T-helper 1 cell (primary cell): ENCODE measurements around the gene GRAMD4.
A peak's percentile ranks its signal among the peaks of the same experiment; 100 is the strongest.

Source experiments
- DNase-seq, 5 donors: peaks; one replicate each; pipeline ENCODE4 v3.0.0-alpha.2; 2012 to 2020
- total RNA-seq, 4 donors: gene quantifications; one replicate each; lab custom pipeline; 2026; lab: John Stamatoyannopoulos, UW

The GRAMD4 gene, protein sequence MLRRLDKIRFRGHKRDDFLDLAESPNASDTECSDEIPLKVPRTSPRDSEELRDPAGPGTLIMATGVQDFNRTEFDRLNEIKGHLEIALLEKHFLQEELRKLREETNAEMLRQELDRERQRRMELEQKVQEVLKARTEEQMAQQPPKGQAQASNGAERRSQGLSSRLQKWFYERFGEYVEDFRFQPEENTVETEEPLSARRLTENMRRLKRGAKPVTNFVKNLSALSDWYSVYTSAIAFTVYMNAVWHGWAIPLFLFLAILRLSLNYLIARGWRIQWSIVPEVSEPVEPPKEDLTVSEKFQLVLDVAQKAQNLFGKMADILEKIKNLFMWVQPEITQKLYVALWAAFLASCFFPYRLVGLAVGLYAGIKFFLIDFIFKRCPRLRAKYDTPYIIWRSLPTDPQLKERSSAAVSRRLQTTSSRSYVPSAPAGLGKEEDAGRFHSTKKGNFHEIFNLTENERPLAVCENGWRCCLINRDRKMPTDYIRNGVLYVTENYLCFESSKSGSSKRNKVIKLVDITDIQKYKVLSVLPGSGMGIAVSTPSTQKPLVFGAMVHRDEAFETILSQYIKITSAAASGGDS
- 14.2 to 19.0 (median 18.7) reads per million in 4 donors for total RNA-seq

DNA sequence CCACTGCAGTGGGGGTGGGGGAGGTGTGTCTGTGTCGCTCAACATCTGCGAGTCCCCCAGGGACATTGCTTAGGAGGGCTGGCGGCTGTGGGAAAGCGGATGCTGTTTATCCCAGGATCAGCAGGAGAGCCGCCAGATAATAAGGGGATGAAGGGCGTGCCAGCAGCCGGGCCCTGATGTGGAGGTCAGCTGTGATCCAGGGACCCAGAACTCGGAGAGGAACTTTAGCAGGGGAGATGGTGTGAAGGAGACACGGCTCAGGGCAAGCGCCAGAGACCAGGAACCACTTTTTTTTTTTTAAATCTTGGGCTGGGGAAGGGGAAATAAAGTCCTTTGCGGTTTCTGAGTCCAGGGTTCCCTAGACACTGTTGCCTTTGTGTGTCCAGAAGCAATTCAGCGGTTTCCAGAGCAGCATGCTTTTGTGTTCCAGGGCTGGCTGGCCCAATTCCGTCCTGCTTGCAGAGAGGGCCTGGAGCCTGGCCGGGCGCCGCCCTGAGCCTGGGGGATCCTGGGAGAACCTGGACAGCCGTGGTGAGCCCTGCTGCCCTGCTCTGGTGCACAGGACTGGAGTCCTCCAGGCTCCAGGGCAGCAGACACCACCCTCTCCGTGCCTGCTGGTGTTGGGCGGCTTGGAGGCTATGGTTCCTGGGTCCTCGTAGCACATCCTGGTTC lies at the start of gene GRAMD4:
TSS of gene GRAMD4 (plus strand) at position 557 of the 672 bp plus-strand sequence. CDS start 6,414 bp downstream, outside the sequence.
- no peak for DNase-seq

DNA sequence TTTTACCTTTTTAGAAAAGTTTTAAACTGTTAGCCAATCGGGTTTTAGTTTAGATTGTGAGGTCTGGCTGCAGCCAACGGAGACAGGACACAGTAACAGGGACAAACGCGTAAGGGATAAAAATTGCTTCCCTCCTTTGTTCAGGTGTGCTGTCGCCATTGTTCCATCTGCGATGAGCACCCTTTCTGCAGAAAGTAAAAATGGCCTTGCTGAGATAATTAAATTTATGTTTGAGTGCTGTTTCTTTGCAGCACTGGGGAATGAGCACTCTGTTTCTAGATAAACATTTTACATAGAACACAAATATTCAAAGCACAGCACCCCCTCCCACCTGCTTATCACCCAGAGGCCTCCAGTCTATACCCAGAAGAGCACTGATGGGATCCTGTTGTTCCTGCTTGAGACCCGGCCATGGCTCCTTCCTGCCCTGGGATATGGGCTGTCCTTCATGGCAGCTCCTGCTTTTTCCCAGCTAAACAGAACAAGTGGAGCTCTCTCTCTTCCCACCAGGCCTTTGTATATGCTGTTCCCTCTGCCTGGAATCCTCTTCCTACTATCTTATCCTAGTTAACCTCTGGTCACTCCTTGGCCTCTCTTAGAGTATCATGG lies 48.4 kb upstream of the GRAMD4 start:
- no peak for DNase-seq

DNA sequence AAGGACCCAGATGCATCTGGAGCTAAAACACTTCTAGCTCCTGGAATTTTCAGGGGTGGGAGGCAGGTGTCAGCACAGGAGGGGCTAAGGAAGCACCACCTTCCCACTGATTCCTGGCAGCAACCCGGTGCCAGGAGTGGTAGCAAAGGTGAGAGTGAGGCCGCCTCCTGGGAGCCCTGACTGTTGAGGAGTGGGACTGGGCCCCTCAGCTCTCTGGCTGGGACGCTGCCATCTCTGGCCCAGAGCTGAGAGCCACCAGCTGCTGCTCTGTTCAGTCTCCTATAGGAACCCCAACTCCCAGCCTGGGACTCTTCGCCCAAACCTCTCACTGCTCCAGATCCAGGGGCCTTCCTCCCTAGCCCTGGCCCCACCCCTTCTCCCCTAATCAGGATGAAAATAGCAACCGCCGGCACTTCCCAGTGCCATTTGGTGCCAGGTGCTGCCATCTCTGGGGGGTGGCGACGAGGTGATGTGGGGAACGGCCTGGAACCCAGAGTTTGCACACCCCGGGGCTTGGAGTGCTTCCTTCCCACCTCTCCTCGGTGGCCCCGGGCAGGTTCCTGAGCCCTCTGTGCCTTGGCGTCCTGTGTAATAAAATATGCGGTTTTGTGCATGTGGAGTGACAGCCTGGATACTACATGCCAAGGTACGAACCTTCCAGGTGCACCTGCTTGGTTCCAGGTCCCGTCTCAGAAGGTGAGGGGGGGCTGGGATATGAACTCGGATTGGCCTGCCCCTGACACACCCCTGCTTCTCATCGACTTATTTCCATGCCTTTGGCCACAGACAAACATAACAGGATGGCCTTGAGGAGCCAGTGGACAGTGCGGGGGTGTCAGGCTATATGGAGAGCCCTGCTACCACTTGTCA lies 47.0 kb upstream of the GRAMD4 start:
- DNase-seq, result no peak

DNA sequence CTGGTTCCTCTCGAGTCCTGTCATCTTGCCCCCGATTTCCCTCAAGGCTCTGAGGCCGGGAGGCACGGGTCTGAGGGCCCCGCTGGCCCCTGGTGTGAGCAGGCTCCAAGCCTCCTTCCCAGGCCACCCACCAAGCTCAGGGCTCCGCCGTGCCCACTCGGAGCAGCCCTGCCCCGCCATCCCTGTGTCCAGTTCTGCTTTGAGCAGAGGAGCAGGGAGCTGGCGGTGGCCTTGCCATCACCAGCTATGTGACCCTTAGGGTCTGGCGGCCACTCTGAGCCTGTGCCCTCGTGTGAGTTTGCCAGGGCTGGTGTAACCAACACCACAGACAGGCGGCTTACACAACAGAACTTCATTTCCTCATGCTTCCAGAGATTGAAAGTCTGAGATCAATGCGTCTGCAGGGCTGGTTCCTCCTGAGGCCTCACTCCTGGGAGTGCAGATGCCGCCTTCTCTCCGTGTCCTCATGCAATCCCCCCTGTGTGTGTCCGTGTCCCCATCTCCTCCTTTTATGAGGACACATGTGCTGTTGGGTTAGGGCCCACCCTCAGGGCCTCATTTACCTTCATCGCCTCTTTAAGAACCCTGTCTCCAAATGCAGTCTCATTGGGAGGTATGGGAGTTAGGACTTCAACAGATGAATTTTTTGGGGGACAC lies 46.3 kb upstream of the GRAMD4 start:
- DNase-seq, result no peak

DNA sequence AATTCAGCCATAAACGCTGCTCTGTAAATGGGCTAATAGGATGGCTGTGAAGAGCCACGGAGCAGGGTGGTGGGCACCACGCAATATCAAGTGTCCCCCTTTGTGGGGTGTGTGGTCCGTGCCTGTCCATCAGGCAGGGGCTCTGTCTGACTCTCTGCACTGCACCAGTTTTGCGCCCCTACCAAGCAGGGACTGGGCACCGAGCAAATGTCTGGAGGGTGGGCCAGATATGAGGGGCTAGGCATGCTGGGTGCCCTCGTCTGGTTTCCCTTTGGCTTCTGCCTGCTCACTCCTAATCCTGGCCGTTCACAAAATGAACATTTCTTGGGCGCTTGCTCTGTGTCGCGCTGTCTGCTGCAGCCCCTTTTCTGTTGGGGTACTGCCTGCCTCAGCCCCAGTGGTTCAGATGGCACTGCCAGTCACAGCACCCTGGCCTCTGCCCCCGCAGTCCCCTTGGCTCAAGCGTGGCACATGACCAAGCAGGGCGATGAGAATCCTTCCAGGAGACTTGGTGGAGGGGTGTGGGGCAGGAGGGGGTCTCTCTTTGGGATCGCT lies 45.7 kb upstream of the GRAMD4 start:
- no peak for DNase-seq

DNA sequence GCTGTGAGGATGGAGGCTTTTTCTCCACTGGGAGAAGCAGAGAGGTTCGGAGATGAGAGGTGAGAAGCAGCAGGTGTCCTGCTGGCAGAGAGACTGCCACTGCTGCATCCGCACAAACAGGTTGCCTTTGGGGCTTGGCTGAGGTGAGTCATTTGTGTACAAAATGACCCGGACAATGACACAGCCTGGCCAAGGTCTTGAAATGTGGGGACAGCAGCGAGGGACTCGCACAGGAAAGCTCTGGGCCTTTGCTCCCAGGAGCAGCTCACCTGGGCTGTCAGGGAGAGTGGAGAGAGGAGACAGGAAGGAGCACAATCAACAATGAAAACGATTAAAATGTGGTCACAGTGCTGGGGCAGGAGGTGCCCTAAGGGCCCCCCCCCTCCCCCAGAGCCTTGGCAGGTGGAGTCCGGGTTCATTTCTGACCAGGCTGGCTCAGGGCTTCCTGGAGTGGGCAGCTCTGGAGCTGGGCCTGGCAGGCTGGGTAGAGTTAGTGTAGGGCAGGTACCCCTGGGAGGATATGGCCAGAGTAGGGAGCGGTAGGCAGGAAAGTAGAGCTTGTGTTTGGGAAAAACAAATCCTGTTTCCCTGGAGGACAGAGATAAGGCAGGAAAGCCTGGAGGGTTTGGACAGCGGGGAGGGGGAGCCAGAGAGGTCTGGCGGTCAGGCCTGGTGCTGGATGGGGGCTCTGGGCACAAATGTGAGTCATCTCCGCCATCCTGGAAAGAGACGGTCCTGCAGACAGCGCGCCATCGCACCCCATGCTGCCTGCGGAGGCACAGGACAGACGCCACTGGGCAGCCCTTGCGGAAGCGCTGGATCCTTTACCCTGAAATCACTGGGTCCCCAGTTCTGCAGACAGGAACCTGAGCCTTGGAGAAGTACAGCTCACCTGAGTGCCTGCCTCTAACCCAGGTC lies 44.9 kb upstream of the GRAMD4 start:
- DNase-seq, result no peak

DNA sequence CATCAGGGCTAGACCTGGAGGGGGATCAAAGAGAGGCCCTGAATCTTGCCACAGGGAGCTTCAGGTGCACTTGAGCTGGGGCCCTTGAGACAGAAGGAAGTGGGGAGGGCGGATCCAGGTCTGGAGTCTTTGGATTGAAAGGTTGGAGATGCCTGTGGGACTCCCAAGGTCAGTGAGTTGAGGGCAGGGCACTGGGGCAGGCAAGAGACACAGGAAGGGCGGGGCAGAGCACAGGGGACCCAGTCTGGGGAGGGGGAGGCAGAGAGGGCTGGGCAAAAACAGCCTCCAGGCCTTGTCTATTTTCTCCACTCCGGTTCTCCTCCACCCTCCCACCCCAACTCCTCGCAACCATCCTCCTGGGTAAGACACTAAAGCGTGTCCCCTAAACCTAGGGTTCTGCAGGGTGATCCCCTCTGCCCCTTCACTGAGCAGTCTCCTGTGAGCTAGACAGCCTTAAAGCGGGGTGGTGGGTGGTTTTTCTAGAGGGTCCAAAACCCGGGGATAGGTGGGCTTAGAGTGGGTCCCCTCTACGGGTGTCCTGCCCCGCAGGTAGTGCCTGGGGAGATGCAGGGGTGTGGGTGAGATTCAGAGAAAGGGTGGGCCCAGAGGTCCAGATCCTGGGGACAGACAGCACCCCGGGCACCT lies 44.2 kb upstream of the GRAMD4 start:
- no peak for DNase-seq

DNA sequence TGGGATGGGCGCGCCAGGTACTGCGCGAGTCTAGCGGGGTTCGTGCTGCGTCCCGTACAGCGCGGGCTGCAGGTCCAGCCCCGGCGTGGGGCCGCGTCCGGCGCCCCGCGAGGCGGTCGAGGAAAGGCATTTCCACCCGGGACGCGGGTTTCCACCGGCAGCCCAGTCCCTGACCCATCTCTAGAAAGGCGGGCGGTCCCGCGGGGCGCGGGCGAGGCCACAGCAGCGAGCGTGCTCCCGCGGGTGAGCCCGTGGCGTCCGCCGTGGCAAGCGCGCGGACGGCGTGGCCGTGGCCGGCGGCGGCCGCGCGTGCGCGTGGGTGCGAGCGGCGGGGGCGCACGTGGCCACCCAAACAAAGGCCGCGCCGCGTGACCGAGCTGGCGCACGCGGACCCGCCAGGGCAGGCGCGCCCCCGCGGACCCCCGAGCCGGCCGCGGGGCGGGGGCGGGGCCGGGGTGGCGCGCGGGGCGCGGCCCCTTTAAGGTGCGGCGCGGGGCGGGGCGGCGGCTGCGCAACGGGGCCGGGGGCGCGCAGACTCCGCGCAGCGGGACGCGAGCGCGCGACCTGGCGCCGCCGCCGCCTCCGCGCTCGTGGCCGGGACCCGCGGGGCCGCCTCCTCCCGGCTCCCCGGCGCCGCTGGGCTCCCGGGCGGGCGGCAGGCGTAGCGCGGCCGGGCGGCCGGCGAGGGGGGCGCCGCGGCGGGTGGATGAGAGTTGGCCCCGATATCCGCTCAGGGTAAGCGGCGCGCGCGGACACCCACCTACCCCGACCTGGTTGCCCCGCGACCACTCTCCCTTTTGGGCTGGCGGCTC lies 43.4 kb upstream of the GRAMD4 start:
- DNase-seq, result peak; percentile 32 to 71 (median 36)

DNA sequence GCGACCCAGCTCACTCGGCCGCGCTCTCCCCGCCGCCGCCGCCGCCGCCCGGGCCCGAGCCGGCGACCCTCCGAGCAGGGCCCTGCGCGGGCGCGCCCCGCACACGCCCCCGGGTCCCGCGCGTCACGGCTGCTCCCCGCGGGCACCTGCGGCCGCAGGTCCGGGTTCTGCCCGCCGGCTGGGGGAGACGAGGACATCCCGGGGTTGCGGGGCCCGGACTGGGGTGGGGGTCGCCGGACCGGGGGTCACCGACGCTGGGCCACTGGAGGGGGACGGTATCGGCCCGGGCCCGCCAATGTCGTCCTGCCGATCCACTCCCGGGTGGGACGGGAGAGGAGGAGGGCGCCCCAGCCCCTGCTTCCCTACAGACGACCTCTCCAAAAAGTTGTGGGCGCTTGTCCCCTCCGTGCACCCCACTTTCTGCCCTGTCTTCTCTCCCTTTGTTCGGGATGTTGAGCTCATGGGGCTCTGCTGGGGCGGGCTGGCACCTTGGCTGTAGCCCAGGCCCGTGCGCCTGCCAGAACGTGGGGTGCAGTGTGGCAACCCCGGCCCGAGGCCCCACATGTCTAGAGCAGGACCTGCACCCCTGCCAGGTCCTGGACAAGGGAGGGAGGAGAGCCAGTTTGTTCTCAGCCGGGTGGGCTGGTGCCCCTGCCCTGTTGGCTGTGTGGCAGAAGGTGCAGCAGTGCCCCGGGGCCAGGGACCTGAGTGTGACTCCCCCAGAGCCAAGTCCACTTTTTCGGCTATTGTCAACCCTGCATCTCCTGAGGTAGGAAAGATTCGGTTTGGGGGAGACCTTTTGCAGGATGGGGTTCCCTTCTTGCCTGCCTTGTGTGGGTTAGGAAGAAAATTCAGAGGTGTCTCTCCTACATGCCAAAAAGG lies 42.6 kb upstream of the GRAMD4 start:
- no peak for DNase-seq

DNA sequence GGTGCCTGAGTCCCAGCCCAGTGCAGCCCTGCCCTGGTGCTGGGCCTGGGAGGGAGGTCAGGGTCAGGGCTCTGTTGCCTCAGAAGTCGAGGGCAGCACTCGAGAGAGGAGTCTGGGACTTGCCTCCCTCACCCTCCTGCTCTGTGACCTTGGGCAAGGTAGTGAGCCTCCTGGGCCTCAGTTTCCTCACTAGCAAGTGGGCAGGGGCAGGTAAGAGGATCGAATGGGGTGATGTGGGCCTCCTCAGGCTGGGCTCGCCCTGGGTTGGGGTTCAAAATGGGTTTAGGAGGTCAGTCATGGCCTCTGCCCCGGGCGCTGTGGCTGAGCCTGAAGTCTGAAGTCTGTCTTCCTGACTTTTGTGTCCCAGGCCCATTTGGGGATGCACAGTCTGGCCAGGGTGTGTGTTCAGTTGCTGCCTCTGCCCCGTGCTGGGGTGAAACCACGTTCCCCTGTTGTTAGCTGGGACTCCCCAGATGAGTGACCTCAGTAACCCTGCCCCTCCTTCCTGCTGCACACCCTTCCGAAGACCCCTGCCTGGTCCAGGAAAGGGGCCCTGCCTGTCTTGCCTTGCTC lies 41.8 kb upstream of the GRAMD4 start:
- DNase-seq, result no peak

DNA sequence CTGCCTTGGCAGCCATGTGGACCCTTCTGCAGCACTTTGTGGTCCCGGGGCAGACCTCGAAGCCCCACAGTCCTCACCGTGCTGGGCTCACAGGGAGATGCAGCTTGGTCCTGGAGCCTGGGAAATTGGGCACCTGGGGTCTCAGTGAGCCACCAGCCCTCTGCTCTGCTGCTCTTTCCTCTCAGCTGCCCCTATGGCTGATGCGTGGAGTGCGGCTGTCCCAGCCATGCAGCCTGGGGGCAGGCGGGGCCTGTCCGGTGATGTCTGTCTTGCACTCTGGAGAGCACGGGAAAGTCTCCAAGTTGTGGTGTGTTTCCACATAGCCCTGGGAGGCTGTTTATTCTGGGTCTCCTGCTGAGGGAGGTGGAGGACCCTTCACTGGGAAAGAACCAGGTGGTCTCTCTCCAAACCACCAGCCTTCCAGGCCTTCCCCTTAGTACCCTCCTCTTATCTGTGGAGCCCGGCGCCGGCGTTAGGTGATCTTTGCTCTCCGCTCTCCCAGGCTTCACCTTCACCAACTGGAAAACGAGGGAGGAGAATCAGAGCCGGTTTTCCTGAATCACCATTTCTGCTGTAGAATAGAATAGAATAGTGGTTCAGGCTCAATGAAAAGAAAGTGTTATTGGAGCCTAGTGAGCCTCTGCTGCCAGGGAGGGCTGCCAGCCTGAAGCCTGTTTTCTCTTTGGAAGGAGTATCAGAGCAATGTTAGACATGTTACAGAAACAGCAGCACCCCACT lies 41.2 kb upstream of the GRAMD4 start:
- no peak for DNase-seq

DNA sequence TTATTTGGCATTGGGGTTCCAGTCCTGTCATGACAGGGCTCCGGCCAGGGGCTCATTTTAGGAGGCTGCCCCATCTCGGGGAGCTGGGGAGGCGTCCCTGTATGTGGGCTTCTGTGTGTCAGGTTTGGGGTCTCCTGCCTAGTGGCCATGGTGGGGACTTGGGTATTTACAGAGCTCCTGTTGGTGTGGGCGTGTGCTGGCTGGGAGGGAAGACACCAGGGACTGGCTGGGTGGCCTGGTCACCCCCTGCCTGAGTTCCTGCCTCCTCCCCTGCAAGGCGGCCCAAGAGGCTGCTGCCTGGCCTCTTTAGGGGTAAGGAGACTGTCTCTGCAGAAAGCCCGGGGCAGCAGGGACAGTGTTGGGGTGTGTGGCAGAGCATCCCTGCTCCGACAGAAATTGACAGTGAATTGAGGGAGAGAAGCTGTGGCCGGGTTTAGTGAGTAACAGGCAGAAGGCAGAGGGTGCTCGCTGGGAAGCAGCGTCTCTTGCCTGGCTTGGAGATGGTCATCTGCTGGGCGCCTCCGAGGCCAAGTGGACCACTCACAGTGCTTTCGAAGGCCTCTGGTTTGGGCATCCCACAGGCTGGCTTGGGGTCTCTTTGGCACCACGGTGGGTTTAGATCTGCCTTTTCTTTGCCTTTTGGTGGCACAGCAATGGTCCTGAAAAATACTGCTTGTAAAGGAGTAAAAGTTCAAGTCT lies 40.3 kb upstream of the GRAMD4 start:
- no peak for DNase-seq

DNA sequence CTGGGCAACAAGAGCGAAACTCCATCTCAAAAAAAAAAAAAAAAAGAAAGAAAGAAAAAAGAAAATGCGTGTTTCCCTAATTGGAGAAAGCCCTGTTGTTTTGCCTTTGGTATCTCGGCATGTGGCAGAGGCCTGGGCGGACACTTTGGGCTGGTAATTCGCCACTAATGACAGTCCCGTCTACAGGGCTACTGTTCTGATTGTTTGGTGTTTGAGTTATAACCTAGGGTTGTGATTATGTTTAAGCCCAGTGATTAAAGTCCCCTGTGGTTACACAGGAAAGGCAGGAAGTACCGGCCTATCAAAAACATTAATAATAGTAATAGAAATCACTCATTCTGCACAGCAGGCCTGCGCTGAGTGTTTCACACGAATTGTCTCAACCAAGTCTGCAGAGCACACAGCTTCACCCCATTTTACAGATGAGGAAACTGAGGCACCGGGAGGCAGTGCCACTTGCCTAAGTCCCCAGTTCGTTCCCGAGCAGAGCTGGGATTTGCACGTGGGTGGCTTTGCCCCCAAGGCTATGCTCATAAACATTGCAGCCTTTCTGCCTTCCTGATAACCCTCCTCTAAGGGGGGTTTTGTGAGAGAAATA lies 39.1 kb upstream of the GRAMD4 start:
- no peak for DNase-seq

DNA sequence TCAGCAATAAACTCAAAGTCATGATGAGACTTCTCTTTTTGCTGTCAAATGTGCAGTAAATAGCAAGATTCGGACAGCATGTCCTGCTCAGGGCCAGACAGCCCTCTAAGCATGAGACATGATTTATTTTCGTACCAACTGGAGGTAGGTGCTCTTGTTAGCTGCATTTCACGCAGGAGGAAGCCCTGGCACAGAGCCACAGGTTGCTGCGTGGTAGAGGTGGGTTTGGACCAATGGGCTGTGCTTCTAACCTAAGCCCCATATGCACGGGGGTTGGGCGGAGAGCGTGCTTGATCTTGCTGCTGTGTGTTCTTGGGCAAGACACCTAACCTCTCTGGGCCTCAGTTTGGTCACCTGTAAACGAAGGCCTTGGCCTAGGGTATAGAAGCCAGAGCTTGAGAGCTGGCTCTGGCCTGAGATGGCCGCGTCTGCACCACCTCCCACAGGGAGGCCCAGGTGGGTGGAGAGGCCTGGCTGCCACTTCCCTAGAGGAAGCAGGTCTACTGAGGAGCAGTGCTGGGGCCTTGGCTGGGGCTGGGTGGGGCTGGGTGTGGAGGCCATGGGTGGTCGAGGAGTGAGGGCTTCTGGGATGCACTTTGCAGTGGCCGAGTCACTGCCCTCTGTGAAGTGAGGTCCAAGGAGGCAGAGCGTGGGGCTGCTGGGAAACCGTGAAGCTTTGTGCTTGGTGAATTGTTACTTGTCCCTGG lies 38.5 kb upstream of the GRAMD4 start:
- DNase-seq, result no peak
